GM21825 (cell line): ENCODE measurements around the gene SETD5.

Source experiments
- ATAC-seq: cut with Tn5 transposase; IDR thresholded peaks from one replicate; pipeline ENCODE4 v1.9.1; 2021; ENCODE audit warnings: mild to moderate bottlenecking, moderate library complexity; ENCODE audit not compliant: unreplicated experiment

Gene SETD5

GRCh38 chr3:9409981-9410854 lies 12.8 kb downstream of the SETD5 start:
- no peak for ATAC-seq

- ATAC-seq, result no peak
Measured at GRCh38 chr3:9411302-9411701, 13.9 kb downstream of the SETD5 start.

GRCh38 chr3:9412293-9412692 lies 14.9 kb downstream of the SETD5 start:
- ATAC-seq, result no peak

- no peak for ATAC-seq
Measured at GRCh38 chr3:9414826-9415225, 17.4 kb downstream of the SETD5 start.

GRCh38 chr3:9415485-9416138 lies 18.2 kb downstream of the SETD5 start:
- ATAC-seq, result no peak

GRCh38 chr3:9416139-9416780 lies 18.8 kb downstream of the SETD5 start:
- ATAC-seq, result no peak

- ATAC-seq, result no peak
Measured at GRCh38 chr3:9420850-9421549, 23.6 kb downstream of the SETD5 start.

- ATAC-seq, result no peak
Measured at GRCh38 chr3:9422712-9423424, 25.5 kb downstream of the SETD5 start.

- no peak for ATAC-seq
Measured at GRCh38 chr3:9428411-9428810, 31.0 kb downstream of the SETD5 start.

- ATAC-seq, result no peak
Measured at GRCh38 chr3:9430733-9431132, 33.3 kb downstream of the SETD5 start.

- ATAC-seq, result no peak
Measured at GRCh38 chr3:9433627-9434521, 36.5 kb downstream of the SETD5 start.

GRCh38 chr3:9435316-9435715 lies 37.9 kb downstream of the SETD5 start:
- no peak for ATAC-seq

GRCh38 chr3:9439331-9439730 lies 41.9 kb downstream of the SETD5 start:
- ATAC-seq, result no peak

- no peak for ATAC-seq
Measured at GRCh38 chr3:9441501-9442221, 44.2 kb downstream of the SETD5 start.

- ATAC-seq, result no peak
Measured at GRCh38 chr3:9448071-9448470, 50.7 kb downstream of the SETD5 start.

GRCh38 chr3:9448643-9449042 lies 51.2 kb downstream of the SETD5 start:
- ATAC-seq, result no peak

- ATAC-seq, result no peak
Measured at GRCh38 chr3:9450126-9450525, 52.7 kb downstream of the SETD5 start.

- ATAC-seq, result no peak
Measured at GRCh38 chr3:9450991-9451390, 53.6 kb downstream of the SETD5 start.

- ATAC-seq, result no peak
Measured at GRCh38 chr3:9452417-9452816, 55.0 kb downstream of the SETD5 start.
